Colonic mucosa (tissue), 4 donors: Measurements from ENCODE around the gene ASPSCR1. TPM values are rescaled to one million over a fixed set of nuclear protein-coding genes. Genes with fewer than 3 reads are reported as not detected.

Experiments used
- DNase-seq: peaks from one replicate; pipeline ENCODE4 v3.0.0-alpha.2; 2020
- H3K27ac ChIP-seq: fragments of 200-600 bp; one replicate; pipeline ENCODE4 v1.8.0; 2021
- H3K27me3 ChIP-seq: fragments of 200-600 bp; one replicate; pipeline ENCODE4 v1.8.0; 2021
- H3K36me3 ChIP-seq: fragments of 200-600 bp; one replicate; pipeline ENCODE4 v1.8.0; 2021
- H3K4me1 ChIP-seq: fragments of 200-600 bp; one replicate; pipeline ENCODE4 v1.8.0; 2021; ENCODE audit warnings: mild to moderate bottlenecking
- H3K4me3 ChIP-seq: fragments of 200-600 bp; one replicate; pipeline ENCODE4 v1.8.0; 2021
- H3K9ac ChIP-seq, 2 donors: one replicate each; pipeline ENCODE4 v1.7.0; 2013; ENCODE audit warnings: control low read depth in 2 of 2, low read depth in 2 of 2, low read length in 2 of 2
- H3K9me3 ChIP-seq: fragments of 200-600 bp; one replicate; pipeline ENCODE4 v1.8.0; 2021
- intact Hi-C: fragments of 100-400 bp; cut with DNase I; formaldehyde crosslinking; loops from one replicate; pipeline ENCODE4 v1.14.1; 2022
- total RNA-seq, 2 donors: library from RNA; stranded (reverse); fragmentation: NEBNext Ultra II Directional in 1 of 2; extraction: Animal tissue kit (Norgen Biotek cat#: 25700) in 1 of 2; gene quantifications; one replicate each; pipeline ENCODE4 v1.2.1, GENCODE V29; 2021
- TF ChIP-seq, protein P1 (sequence below): fragments of 200-600 bp; IDR thresholded peaks from one replicate; pipeline ENCODE4 v1.8.0; 2022; ENCODE audit warnings: antibody characterized with exemption, mild to moderate bottlenecking
- donor health status: healthy.
- donor health status: DM: no; HTN: no; CAD: no.
- donor health status: DM: no; HTN: no; CAD: no.

ASPSCR1 gene
- total RNA-seq, 2 donors from 2014 or later = 21.7 to 43.0 TPM

DNA sequence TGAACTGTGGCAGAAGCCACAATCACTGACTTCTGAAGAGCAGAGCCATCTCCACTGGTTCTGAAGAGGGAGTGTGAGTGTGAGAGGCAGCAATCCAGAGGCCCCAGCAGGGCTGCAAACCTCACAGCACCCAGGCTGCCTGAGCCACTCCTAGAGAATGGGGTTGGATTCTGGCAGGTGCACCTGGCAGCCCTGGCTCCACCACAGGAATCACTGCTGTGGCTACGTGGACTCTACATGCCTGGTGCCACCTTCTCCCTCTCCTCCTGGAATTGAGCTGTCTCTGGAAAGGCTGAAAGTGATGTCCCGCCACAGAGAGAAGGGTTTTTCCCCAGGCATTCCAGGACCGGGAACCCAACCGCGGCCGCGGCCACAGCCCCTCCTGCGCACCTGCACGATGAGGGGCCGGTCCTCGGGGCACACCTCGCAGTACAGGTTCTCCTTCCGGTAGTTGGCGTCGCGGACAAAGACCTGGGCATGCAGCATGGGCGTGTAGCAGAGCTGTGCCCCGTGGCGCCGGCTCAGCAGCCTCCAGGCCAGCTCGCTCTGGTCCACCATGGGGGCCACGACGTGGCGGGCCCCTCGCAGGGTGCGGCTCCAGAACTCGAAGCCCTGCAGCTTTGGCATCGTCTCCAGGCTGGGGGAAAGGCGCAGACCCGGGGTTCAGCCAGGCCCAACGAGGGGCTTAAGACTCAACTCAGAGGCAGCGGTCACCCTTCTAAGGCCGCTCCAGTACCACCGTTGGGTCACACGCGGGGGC lies 87.2 kb downstream of the ASPSCR1 start:
- Histone ChIP-seq H3K36me3 (peaks cover 13% of the 10 kb centered on the region), H3K27me3 (no peaks in the 10 kb centered on the region), H3K27ac (peak overlapping the region; percentile 47), H3K4me1 (peaks cover 8% of the 10 kb centered on the region), H3K4me3 (peak overlapping the region; percentile 98), H3K9me3 (no peaks in the 10 kb centered on the region), H3K9ac (peak overlapping the region; percentile 72 to 92)
- intact Hi-C loops = no loop called here
- DNase-seq = peak; percentile 72
- TF ChIP-seq, protein P1, sequence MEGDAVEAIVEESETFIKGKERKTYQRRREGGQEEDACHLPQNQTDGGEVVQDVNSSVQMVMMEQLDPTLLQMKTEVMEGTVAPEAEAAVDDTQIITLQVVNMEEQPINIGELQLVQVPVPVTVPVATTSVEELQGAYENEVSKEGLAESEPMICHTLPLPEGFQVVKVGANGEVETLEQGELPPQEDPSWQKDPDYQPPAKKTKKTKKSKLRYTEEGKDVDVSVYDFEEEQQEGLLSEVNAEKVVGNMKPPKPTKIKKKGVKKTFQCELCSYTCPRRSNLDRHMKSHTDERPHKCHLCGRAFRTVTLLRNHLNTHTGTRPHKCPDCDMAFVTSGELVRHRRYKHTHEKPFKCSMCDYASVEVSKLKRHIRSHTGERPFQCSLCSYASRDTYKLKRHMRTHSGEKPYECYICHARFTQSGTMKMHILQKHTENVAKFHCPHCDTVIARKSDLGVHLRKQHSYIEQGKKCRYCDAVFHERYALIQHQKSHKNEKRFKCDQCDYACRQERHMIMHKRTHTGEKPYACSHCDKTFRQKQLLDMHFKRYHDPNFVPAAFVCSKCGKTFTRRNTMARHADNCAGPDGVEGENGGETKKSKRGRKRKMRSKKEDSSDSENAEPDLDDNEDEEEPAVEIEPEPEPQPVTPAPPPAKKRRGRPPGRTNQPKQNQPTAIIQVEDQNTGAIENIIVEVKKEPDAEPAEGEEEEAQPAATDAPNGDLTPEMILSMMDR = no peak

DNA sequence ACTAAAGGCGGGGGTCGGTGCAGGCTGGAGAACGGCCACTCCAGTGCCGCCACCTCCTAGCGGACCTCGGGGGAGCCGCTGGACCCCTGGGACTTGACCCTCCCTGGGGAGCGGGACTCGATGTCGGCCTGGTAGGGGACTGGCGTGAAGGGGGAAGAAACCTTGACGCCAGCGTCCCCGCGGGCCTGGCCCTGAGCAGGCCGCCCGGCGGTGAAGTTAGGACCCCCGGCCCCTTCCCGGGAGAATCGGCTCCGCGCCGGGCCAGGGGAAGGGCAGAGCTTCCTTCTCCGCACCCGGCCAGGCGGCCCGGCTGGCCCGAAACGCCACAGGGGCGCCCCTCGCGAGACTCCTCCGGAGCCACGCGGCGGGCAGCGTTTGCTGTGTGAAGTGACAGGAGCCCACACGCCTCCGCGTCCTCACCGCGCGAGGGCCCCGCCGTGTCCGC lies 87.8 kb downstream of the ASPSCR1 start:
- DNase-seq = no peak
- Histone ChIP-seq H3K27me3 (no peaks in the 10 kb centered on the region), H3K9ac (peak overlapping the region; percentile 72 to 92), H3K27ac (peak overlapping the region; percentile 47), H3K4me3 (peak overlapping the region; percentile 98), H3K9me3 (no peaks in the 10 kb centered on the region), H3K4me1 (peaks cover 8% of the 10 kb centered on the region), H3K36me3 (peaks cover 10% of the 10 kb centered on the region)
- intact Hi-C loops = no loop called here
- TF ChIP-seq, protein P1 = no peak

DNA sequence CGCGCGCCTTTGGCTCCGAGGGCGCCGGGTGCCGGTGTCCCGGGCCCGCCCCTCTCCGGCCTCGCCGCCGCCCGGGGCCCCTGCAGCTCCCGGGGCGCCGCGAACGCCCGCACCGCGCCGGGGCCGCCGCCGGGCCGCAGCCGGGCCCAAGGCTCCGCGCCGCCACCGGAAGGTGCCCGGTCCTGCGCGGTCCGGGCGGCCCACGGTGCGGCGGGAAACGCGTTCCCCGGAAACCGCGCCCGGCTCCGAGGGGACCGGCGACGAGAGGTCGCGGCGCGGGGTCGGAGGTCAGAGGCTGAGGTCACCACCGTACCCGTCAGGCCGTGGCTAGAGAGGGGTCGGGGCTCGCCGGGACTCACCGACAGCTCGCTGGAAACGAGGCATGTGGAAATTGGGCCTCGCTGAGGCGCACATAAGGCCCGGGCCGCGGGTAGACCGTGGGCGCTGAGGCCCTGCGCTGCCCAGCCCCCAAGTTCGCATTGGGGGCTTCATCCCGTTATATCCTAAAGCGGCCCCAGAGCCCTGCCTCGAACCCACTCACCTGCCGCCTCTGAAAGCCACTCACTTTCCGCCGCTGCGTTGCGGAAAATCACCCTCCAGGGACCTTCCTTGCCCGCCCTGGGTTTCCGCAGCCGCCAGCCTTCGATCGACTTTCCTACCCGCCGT lies 88.3 kb downstream of the ASPSCR1 start, which contains the start of gene DUS1L:
TSS of gene DUS1L (minus strand) at position 167 of the 666 bp plus-strand sequence. CDS start 745 bp downstream, outside the sequence.
- Histone ChIP-seq H3K36me3 (peaks cover 5% of the 10 kb centered on the region), H3K9me3 (no peaks in the 10 kb centered on the region), H3K4me3 (peak within 1 kb of the TSS; percentile 98), H3K9ac (peak within 1 kb of the TSS; percentile 72 to 92), H3K27me3 (no peaks in the 10 kb centered on the region), H3K4me1 (peaks cover 8% of the 10 kb centered on the region), H3K27ac (peak within 1 kb of the TSS; percentile 72)
- peak; percentile 52 for DNase-seq
- intact Hi-C loops = no loop called here
- TF ChIP-seq, protein P1 = no peak

Other genes with a start within 250 kb of the ASPSCR1 start
- gene GCGR, start 173.5 kb upstream of the ASPSCR1 start, total RNA-seq = not detected
- 10 to 100 TPM; 25.9 to 26.2 TPM for gene MCRIP1, start 144.3 kb upstream of the ASPSCR1 start, total RNA-seq
- not detected for gene PPP1R27, start 142.6 kb upstream of the ASPSCR1 start, total RNA-seq
- 1,000 to 10,000 TPM in 1 of 2 donors, 100 to 1,000 TPM in 1; 719 to 1,051 TPM for gene P4HB, start 117.1 kb upstream of the ASPSCR1 start, total RNA-seq
- gene ARHGDIA, start 106.3 kb upstream of the ASPSCR1 start, total RNA-seq = 100 to 1,000 TPM; 407 to 546 TPM
- gene ALYREF, start 86.0 kb upstream of the ASPSCR1 start, total RNA-seq = 100 to 1,000 TPM in 1 of 2 donors, 10 to 100 TPM in 1; 66.6 to 191 TPM
- 100 to 1,000 TPM; 106 to 174 TPM for gene ANAPC11, start 85.9 kb upstream of the ASPSCR1 start, total RNA-seq
- under 1 TPM in 1 of 2 donors, not detected in 1; 0.22 TPM for gene NPB, start 75.4 kb upstream of the ASPSCR1 start, total RNA-seq
- 10 to 100 TPM; 47.5 to 71.6 TPM for gene PCYT2, start 66.2 kb upstream of the ASPSCR1 start, total RNA-seq
- 10 to 100 TPM; 43.3 to 81.9 TPM for gene SIRT7, start 59.5 kb upstream of the ASPSCR1 start, total RNA-seq
- gene MAFG, start 49.9 kb upstream of the ASPSCR1 start, total RNA-seq = 10 to 100 TPM; 16.0 to 20.4 TPM
- 100 to 1,000 TPM in 1 of 2 donors, 10 to 100 TPM in 1; 56.5 to 131 TPM for gene PYCR1, start 40.3 kb upstream of the ASPSCR1 start, total RNA-seq
- gene MYADML2, start 30.4 kb upstream of the ASPSCR1 start, total RNA-seq = under 1 TPM in 1 of 2 donors, not detected in 1; 0.27 TPM
- under 1 TPM in 1 of 2 donors, not detected in 1; 0.57 TPM for gene NOTUM, start 16.4 kb upstream of the ASPSCR1 start, total RNA-seq
- 100 to 1,000 TPM in 1 of 2 donors, 10 to 100 TPM in 1; 91.1 to 238 TPM for gene CENPX, start 45.2 kb downstream of the ASPSCR1 start, total RNA-seq
- gene LRRC45, start 45.7 kb downstream of the ASPSCR1 start, total RNA-seq = 10 to 100 TPM; 16.6 to 60.0 TPM
- 10 to 100 TPM in 1 of 2 donors, 1 to 10 TPM in 1; 7.0 to 16.6 TPM for gene RAC3, start 54.0 kb downstream of the ASPSCR1 start, total RNA-seq
- 100 to 1,000 TPM; 115 to 183 TPM for gene DCXR, start 60.1 kb downstream of the ASPSCR1 start, total RNA-seq
- gene RFNG, start 74.2 kb downstream of the ASPSCR1 start, total RNA-seq = 10 to 100 TPM; 30.6 to 32.1 TPM
- gene GPS1, start 74.3 kb downstream of the ASPSCR1 start, total RNA-seq = 100 to 1,000 TPM in 1 of 2 donors, 10 to 100 TPM in 1; 70.8 to 129 TPM
- 100 to 1,000 TPM; 113 to 253 TPM for gene DUS1L, start 88.2 kb downstream of the ASPSCR1 start, total RNA-seq
- gene FASN, start 120.6 kb downstream of the ASPSCR1 start, total RNA-seq = 100 to 1,000 TPM; 168 to 198 TPM
- 10 to 100 TPM; 24.5 to 46.1 TPM for gene CCDC57, start 235.2 kb downstream of the ASPSCR1 start, total RNA-seq